GM21786 (cell line): ENCODE results near the gene NECAP2.
"Not testable (repeated sequence)": the region's sequence is repeated elsewhere in the genome, so short reads cannot be mapped to it uniquely, and the experiment has no call there.

ENCODE experiments used
- ATAC-seq: cut with Tn5 transposase; IDR thresholded peaks from one replicate; pipeline ENCODE4 v1.9.1; 2021; ENCODE audit not compliant: unreplicated experiment

NECAP2 gene

GRCh38 chr1:16456151-16456550, 15.6 kb downstream of the NECAP2 start:
- ATAC-seq, result not testable (repeated sequence)

GRCh38 chr1:16458831-16459230, 18.3 kb downstream of the NECAP2 start:
- ATAC-seq, result no peak

GRCh38 chr1:16459352-16459925, 18.9 kb downstream of the NECAP2 start:
- no peak for ATAC-seq

GRCh38 chr1:16461681-16462080, 21.2 kb downstream of the NECAP2 start:
- ATAC-seq, result no peak

- no peak for ATAC-seq
Measured at GRCh38 chr1:16462773-16463330, 22.3 kb downstream of the NECAP2 start.

GRCh38 chr1:16464917-16465625, 24.5 kb downstream of the NECAP2 start:
- ATAC-seq, result no peak

GRCh38 chr1:16468558-16468957, 28.0 kb downstream of the NECAP2 start:
- no peak for ATAC-seq

GRCh38 chr1:16474166-16474800, 33.8 kb downstream of the NECAP2 start:
- ATAC-seq, result no peak

- not testable (repeated sequence) for ATAC-seq
Measured at GRCh38 chr1:16474891-16475290, 34.4 kb downstream of the NECAP2 start.

GRCh38 chr1:16475771-16476770, 35.5 kb downstream of the NECAP2 start:
- not testable (repeated sequence) for ATAC-seq

- no peak for ATAC-seq
Measured at GRCh38 chr1:16478091-16478490, 37.6 kb downstream of the NECAP2 start.

GRCh38 chr1:16483146-16483545, 42.6 kb downstream of the NECAP2 start:
- not testable (repeated sequence) for ATAC-seq

GRCh38 chr1:16483639-16484500, 43.3 kb downstream of the NECAP2 start:
- not testable (repeated sequence) for ATAC-seq

- ATAC-seq, result no peak
Measured at GRCh38 chr1:16484501-16484835, 43.9 kb downstream of the NECAP2 start.

GRCh38 chr1:16484931-16485330, 44.4 kb downstream of the NECAP2 start:
- ATAC-seq, result no peak

GRCh38 chr1:16486316-16486715, 45.8 kb downstream of the NECAP2 start:
- not testable (repeated sequence) for ATAC-seq

- ATAC-seq, result not testable (repeated sequence)
Measured at GRCh38 chr1:16487011-16487410, 46.5 kb downstream of the NECAP2 start.

GRCh38 chr1:16489195-16489880, 48.8 kb downstream of the NECAP2 start:
- ATAC-seq, result not testable (repeated sequence)

- no peak for ATAC-seq
Measured at GRCh38 chr1:16491056-16491675, 50.6 kb downstream of the NECAP2 start.
